ENCODE data around the gene ATP1B1.

DNA sequence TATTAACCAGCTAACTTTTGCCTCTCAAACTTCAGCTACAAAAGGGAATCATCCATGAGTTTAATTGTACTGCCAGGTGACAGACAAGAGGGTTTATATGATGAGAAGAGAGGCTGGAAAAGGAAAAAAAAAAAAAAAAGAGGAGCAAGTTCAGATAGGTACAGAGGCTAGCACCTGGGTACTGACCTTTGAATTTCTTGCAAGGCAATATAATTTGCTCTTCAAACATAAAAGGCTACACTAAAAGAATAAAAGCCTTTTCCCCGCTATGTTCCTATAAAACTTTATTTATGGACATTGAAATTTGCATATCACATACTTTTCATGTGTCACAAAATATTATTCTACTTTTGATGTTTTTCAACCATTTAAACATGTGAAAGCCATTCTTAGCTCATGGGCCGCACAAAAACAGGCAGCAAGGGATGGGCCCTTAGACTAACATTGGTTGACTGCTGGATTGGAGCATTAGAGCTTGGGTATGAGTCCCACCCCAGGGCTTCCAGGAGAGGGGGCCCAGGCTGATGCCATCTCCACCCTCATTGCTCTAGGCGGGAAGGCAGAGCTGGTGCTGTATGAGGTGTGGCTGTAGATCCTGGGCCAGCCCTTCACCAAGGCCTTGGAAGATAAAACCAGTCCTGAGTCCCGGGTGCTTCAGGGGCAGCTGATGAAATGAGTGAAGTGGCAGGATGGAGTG lies 44.3 kb downstream of the ATP1B1 start:
- TF ChIP-seq, protein P1, sequence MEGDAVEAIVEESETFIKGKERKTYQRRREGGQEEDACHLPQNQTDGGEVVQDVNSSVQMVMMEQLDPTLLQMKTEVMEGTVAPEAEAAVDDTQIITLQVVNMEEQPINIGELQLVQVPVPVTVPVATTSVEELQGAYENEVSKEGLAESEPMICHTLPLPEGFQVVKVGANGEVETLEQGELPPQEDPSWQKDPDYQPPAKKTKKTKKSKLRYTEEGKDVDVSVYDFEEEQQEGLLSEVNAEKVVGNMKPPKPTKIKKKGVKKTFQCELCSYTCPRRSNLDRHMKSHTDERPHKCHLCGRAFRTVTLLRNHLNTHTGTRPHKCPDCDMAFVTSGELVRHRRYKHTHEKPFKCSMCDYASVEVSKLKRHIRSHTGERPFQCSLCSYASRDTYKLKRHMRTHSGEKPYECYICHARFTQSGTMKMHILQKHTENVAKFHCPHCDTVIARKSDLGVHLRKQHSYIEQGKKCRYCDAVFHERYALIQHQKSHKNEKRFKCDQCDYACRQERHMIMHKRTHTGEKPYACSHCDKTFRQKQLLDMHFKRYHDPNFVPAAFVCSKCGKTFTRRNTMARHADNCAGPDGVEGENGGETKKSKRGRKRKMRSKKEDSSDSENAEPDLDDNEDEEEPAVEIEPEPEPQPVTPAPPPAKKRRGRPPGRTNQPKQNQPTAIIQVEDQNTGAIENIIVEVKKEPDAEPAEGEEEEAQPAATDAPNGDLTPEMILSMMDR (IDR thresholded peaks at IDR 0.05) = no peak
- TF ChIP-seq EZH2 (IDR thresholded peaks at IDR 0.05) (no peak), EZH2phosphoT487 (IDR thresholded peaks at IDR 0.05) (no peak)
